ENCODE data around the gene PTPRT.

Gene PTPRT

GRCh38 chr20:42721923-42722322, 467.8 kb downstream of the PTPRT start:
- no peak for DNase-seq (ENCODE audit: low read depth in 2 of 2)

- no peak for DNase-seq (ENCODE audit: low read depth in 2 of 2)
Measured at GRCh38 chr20:42714298-42715141, 475.2 kb downstream of the PTPRT start.

- no peak for DNase-seq (ENCODE audit: low read depth in 2 of 2)
Measured at GRCh38 chr20:42708266-42708665, 481.4 kb downstream of the PTPRT start.

- DNase-seq (ENCODE audit: low read depth in 2 of 2) = no peak
Measured at GRCh38 chr20:42706759-42707158, 482.9 kb downstream of the PTPRT start.

GRCh38 chr20:42705550-42705949, 484.2 kb downstream of the PTPRT start:
- DNase-seq (ENCODE audit: low read depth in 2 of 2) = no peak

- DNase-seq (ENCODE audit: low read depth in 2 of 2) = no peak
Measured at GRCh38 chr20:42703744-42704143, 486.0 kb downstream of the PTPRT start.

- no peak for DNase-seq (ENCODE audit: low read depth in 2 of 2)
Measured at GRCh38 chr20:42701948-42702347, 487.8 kb downstream of the PTPRT start.

GRCh38 chr20:42700372-42700771, 489.3 kb downstream of the PTPRT start:
- no peak for DNase-seq (ENCODE audit: low read depth in 2 of 2)

GRCh38 chr20:42697962-42698361, 491.7 kb downstream of the PTPRT start:
- DNase-seq (ENCODE audit: low read depth in 2 of 2) = no peak

GRCh38 chr20:42690842-42691437, 498.8 kb downstream of the PTPRT start:
- no peak for DNase-seq (ENCODE audit: low read depth in 2 of 2)

GRCh38 chr20:42688576-42688975, 501.1 kb downstream of the PTPRT start:
- DNase-seq (ENCODE audit: low read depth in 2 of 2) = no peak

- DNase-seq (ENCODE audit: low read depth in 2 of 2) = no peak
Measured at GRCh38 chr20:42686057-42686456, 503.6 kb downstream of the PTPRT start.

- no peak for DNase-seq (ENCODE audit: low read depth in 2 of 2)
Measured at GRCh38 chr20:42678895-42679294, 510.8 kb downstream of the PTPRT start.

- no peak for DNase-seq (ENCODE audit: low read depth in 2 of 2)
Measured at GRCh38 chr20:42656130-42656529, 533.6 kb downstream of the PTPRT start.

GRCh38 chr20:42652266-42652665, 537.4 kb downstream of the PTPRT start:
- no peak for DNase-seq (ENCODE audit: low read depth in 2 of 2)

GRCh38 chr20:42650191-42650746, 539.4 kb downstream of the PTPRT start:
- no peak for DNase-seq (ENCODE audit: low read depth in 2 of 2)

- DNase-seq (ENCODE audit: low read depth in 2 of 2) = no peak
Measured at GRCh38 chr20:42649748-42650147, 540.0 kb downstream of the PTPRT start.

GRCh38 chr20:42646250-42646649, 543.5 kb downstream of the PTPRT start:
- DNase-seq (ENCODE audit: low read depth in 2 of 2) = no peak

GRCh38 chr20:42641886-42642285, 547.8 kb downstream of the PTPRT start:
- DNase-seq (ENCODE audit: low read depth in 2 of 2) = no peak

GRCh38 chr20:42639140-42639539, 550.6 kb downstream of the PTPRT start:
- no peak for DNase-seq (ENCODE audit: low read depth in 2 of 2)

GRCh38 chr20:42635699-42636411, 553.9 kb downstream of the PTPRT start:
- DNase-seq (ENCODE audit: low read depth in 2 of 2) = no peak

- no peak for DNase-seq (ENCODE audit: low read depth in 2 of 2)
Measured at GRCh38 chr20:42634156-42634555, 555.5 kb downstream of the PTPRT start.

All from stimulated activated CD4-positive, alpha-beta T cell treated with anti-CD3 and anti-CD28 coated beads, Interleukin-4, amount 100 ng/mL, for 48 hours (primary cell).